WTC11 (cell line): ENCODE measurements around the gene LTBP4. TPM values are rescaled to one million over a fixed set of nuclear protein-coding genes. Genes with fewer than 3 reads are reported as not detected.

Experiments
- ATAC-seq: fragments of 200-7000 bp; cut with Tn5 transposase; 2 replicates; pipeline ENCODE4 v1.10.0; 2021; ENCODE audit warnings: mild to moderate bottlenecking, moderate library complexity
- CTCF ChIA-PET: fragments of 300-600 bp; sonication (Branson Sonifier 250); formaldehyde crosslinking; loops from one replicate; lab custom pipeline; 2021; ENCODE audit warnings: antibody characterized with exemption; lab: Charles Lee
- POLR2A ChIA-PET: fragments of 350-600 bp; sonication (Branson Sonifier 250); formaldehyde crosslinking; loops from one replicate; lab custom pipeline; 2021; ENCODE audit warnings: antibody characterized with exemption; lab: Charles Lee
- DNase-seq: peaks from one replicate; pipeline ENCODE4 v3.0.0; 2021; ENCODE audit warnings: low spot score
- H3K27ac Mint-ChIP-seq: 2 replicates; pipeline ENCODE4 v1.8.0; 2021; ENCODE audit warnings: mixed read lengths
- H3K27me3 Mint-ChIP-seq: 2 replicates; pipeline ENCODE4 v1.8.0; 2021; ENCODE audit warnings: low read depth, mild to moderate bottlenecking, moderate library complexity, mixed read lengths
- H3K36me3 Mint-ChIP-seq: 2 replicates; pipeline ENCODE4 v1.8.0; 2021; ENCODE audit warnings: mixed read lengths
- H3K4me1 Mint-ChIP-seq: 2 replicates; pipeline ENCODE4 v1.8.0; 2022; ENCODE audit warnings: mixed read lengths
- H3K4me3 Mint-ChIP-seq: 2 replicates; pipeline ENCODE4 v1.8.0; 2021; ENCODE audit warnings: mild to moderate bottlenecking, moderate library complexity, mixed read lengths
- H3K9me3 Mint-ChIP-seq: 2 replicates; pipeline ENCODE4 v1.8.0; 2021; ENCODE audit warnings: mixed read lengths
- ATF1 ChIP-seq: sonication (generic); formaldehyde crosslinking; IDR thresholded peaks from 2 replicates; pipeline ENCODE4 v1.8.1; 2023; ENCODE audit warnings: mild to moderate bottlenecking, moderate library complexity, missing genetic modification reagents
- ATF6 ChIP-seq: sonication (generic); formaldehyde crosslinking; IDR thresholded peaks from 2 replicates; pipeline ENCODE4 v1.8.1; 2023; ENCODE audit warnings: mild to moderate bottlenecking, missing genetic modification reagents
- ELF4 ChIP-seq: sonication (generic); formaldehyde crosslinking; IDR thresholded peaks from 2 replicates; pipeline ENCODE4 v1.8.1; 2022; ENCODE audit warnings: low read depth, mild to moderate bottlenecking, moderate library complexity, missing genetic modification reagents
- FOXK1 ChIP-seq: sonication (generic); formaldehyde crosslinking; IDR thresholded peaks from 2 replicates; pipeline ENCODE4 v1.8.0; 2022; ENCODE audit warnings: mild to moderate bottlenecking, moderate library complexity, missing genetic modification reagents
- GABPB1 ChIP-seq: sonication (generic); formaldehyde crosslinking; IDR thresholded peaks from 2 replicates; pipeline ENCODE4 v1.8.1; 2023; ENCODE audit warnings: mild to moderate bottlenecking, missing genetic modification reagents
- HMGXB4 ChIP-seq: sonication (generic); formaldehyde crosslinking; IDR thresholded peaks from 2 replicates; pipeline ENCODE4 v1.8.1; 2023; ENCODE audit warnings: mild to moderate bottlenecking, moderate library complexity, missing genetic modification reagents
- KAT7 ChIP-seq: sonication (generic); formaldehyde crosslinking; IDR thresholded peaks from 2 replicates; pipeline ENCODE4 v1.8.1; 2023; ENCODE audit warnings: missing genetic modification reagents, mild to moderate bottlenecking, borderline replicate concordance
- MYBL2 ChIP-seq: sonication (generic); formaldehyde crosslinking; IDR thresholded peaks from 2 replicates; pipeline ENCODE4 v1.8.1; 2023; ENCODE audit warnings: mild to moderate bottlenecking, moderate library complexity, missing genetic modification reagents
- RELA ChIP-seq: sonication (generic); formaldehyde crosslinking; IDR thresholded peaks from 2 replicates; pipeline ENCODE4 v1.8.1; 2022; ENCODE audit warnings: missing genetic modification reagents, mild to moderate bottlenecking, borderline replicate concordance
- SMAD4 ChIP-seq: sonication (generic); formaldehyde crosslinking; IDR thresholded peaks from 2 replicates; pipeline ENCODE4 v1.8.0; 2022; ENCODE audit warnings: mild to moderate bottlenecking, missing genetic modification reagents
- SOX15 ChIP-seq: fragments of 250-450 bp; sonication (Bioruptor Pico); IDR thresholded peaks from 2 replicates; pipeline ENCODE4 v1.9.0; 2021; ENCODE audit warnings: mild to moderate bottlenecking
- SP1 ChIP-seq: sonication (generic); formaldehyde crosslinking; conservative IDR thresholded peaks from 2 replicates; pipeline ENCODE4 v1.8.1; 2022; ENCODE audit warnings: missing genetic modification reagents
- TP53 ChIP-seq: sonication (generic); formaldehyde crosslinking; IDR thresholded peaks from 2 replicates; pipeline ENCODE4 v1.8.1; 2023; ENCODE audit warnings: mild to moderate bottlenecking, missing genetic modification reagents
- ZBTB21 ChIP-seq: sonication (generic); formaldehyde crosslinking; IDR thresholded peaks from 2 replicates; pipeline ENCODE4 v1.8.1; 2023; ENCODE audit warnings: mild to moderate bottlenecking, missing genetic modification reagents, borderline replicate concordance
- ZNF138 ChIP-seq: sonication (generic); formaldehyde crosslinking; conservative IDR thresholded peaks from 2 replicates; pipeline ENCODE4 v1.8.1; 2022; ENCODE audit warnings: mild to moderate bottlenecking, moderate library complexity, missing genetic modification reagents
- ZNF317 ChIP-seq: sonication (generic); formaldehyde crosslinking; IDR thresholded peaks from 2 replicates; pipeline ENCODE4 v1.8.1; 2023; ENCODE audit warnings: low read depth, mild to moderate bottlenecking, moderate library complexity, missing genetic modification reagents, borderline replicate concordance
- ZNF396 ChIP-seq: fragments of 250-450 bp; sonication (Bioruptor Pico); IDR thresholded peaks from 2 replicates; pipeline ENCODE4 v1.8.0; 2021; ENCODE audit warnings: mild to moderate bottlenecking, moderate library complexity, borderline replicate concordance
- ZNF416 ChIP-seq: fragments of 250-450 bp; sonication (Bioruptor Pico); IDR thresholded peaks from 2 replicates; pipeline ENCODE4 v1.9.0; 2021; ENCODE audit warnings: mild to moderate bottlenecking, inconsistent platforms
- total RNA-seq: library from RNA; stranded (reverse); gene quantifications from 3 replicates; pipeline ENCODE4 v1.2.3, GENCODE V29; 2021
- TF ChIP-seq, protein P1 (sequence below): sonication (generic); formaldehyde crosslinking; IDR thresholded peaks from 2 replicates; pipeline ENCODE4 v1.8.1; 2023; ENCODE audit warnings: mild to moderate bottlenecking, missing genetic modification reagents, moderate library complexity
- TF ChIP-seq, protein P2 (sequence below): sonication (generic); formaldehyde crosslinking; IDR thresholded peaks from 2 replicates; pipeline ENCODE4 v1.8.1; 2022; ENCODE audit warnings: mild to moderate bottlenecking, moderate library complexity, missing genetic modification reagents
- TF ChIP-seq, protein P3 (sequence below): sonication (generic); formaldehyde crosslinking; IDR thresholded peaks from 2 replicates; pipeline ENCODE4 v1.8.0; 2022; ENCODE audit warnings: mild to moderate bottlenecking, missing genetic modification reagents
- TF ChIP-seq, protein P4 (sequence below): sonication (generic); formaldehyde crosslinking; IDR thresholded peaks from 2 replicates; pipeline ENCODE4 v1.8.0; 2022; ENCODE audit warnings: mild to moderate bottlenecking, missing genetic modification reagents
- TF ChIP-seq, protein P5 (sequence below): sonication (generic); formaldehyde crosslinking; IDR thresholded peaks from 2 replicates; pipeline ENCODE4 v1.8.1; 2023; ENCODE audit warnings: mild to moderate bottlenecking, missing genetic modification reagents, moderate library complexity
- TF ChIP-seq, protein P6 (sequence below): sonication (generic); formaldehyde crosslinking; IDR thresholded peaks from 2 replicates; pipeline ENCODE4 v1.8.0; 2022; ENCODE audit warnings: mild to moderate bottlenecking, missing genetic modification reagents

Gene LTBP4
- total RNA-seq, 1 experiment from 2014 or later: 125 TPM

DNA sequence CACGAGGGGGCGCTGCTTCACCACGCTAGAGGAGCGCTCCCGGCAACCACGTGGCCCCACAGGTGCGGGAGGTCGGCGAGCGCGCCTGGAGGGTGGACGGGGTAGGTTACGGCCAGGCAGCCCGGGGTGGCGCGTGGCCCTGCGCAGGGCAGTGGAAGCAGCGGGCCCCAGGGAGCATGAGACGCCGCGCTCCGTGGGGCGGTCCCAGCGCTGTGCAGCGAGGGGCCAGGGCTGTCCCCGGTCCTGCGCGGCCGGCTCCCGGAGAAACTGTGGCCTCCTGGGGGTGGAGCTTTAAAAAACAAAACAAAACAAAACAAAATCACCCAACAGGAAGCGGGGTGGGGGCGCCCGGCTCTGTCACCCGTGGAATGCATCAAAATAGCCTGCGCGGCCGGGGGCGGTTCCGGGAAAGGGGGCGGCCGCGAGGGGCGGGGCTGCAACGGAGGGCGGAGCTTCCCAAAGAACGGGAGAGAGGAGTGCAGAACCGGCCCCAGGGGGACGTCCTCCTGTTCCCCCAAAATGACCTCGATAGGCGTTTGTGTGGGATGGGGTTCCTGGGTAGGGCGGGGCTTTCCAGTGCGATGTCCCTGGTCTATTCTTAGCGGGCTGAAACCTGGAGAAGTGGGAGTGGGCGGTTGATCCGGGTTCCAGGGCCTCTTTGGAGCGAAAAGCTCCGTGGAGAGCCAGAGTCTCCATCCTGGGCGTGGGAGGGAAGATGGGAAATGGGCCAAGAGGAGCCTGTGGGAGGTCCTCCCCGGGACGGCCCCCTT is 61.9 kb downstream of the LTBP4 start (continued):
- TF ChIP-seq RELA (CRISPR knock-in tag) (0 out of 2 replicates have a peak, but pooled peaks have one; percentile 33), ZNF416 (no peak), SP1 (CRISPR knock-in tag) (peak; percentile 70), ZNF317 (CRISPR knock-in tag) (no peak), SMAD4 (CRISPR knock-in tag) (no peak), KAT7 (CRISPR knock-in tag) (no peak), MYBL2 (CRISPR knock-in tag) (peak; percentile 81; the same call in 1 of the 2 replicates), ATF1 (CRISPR knock-in tag) (peak; percentile 75; the same call in 1 of the 2 replicates), ZNF138 (CRISPR knock-in tag) (0 out of 2 replicates have a peak, but pooled peaks have one; percentile 63), TP53 (CRISPR knock-in tag) (0 out of 2 replicates have a peak, but pooled peaks have one; percentile 41), HMGXB4 (CRISPR knock-in tag) (peak; percentile 99), ELF4 (0 out of 2 replicates have a peak, but pooled peaks have one; percentile 68), GABPB1 (CRISPR knock-in tag) (peak; percentile 64)
- TF ChIP-seq, protein P1, sequence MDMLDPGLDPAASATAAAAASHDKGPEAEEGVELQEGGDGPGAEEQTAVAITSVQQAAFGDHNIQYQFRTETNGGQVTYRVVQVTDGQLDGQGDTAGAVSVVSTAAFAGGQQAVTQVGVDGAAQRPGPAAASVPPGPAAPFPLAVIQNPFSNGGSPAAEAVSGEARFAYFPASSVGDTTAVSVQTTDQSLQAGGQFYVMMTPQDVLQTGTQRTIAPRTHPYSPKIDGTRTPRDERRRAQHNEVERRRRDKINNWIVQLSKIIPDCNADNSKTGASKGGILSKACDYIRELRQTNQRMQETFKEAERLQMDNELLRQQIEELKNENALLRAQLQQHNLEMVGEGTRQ (CRISPR knock-in tag): peak; percentile 95
- TF ChIP-seq, protein P2, sequence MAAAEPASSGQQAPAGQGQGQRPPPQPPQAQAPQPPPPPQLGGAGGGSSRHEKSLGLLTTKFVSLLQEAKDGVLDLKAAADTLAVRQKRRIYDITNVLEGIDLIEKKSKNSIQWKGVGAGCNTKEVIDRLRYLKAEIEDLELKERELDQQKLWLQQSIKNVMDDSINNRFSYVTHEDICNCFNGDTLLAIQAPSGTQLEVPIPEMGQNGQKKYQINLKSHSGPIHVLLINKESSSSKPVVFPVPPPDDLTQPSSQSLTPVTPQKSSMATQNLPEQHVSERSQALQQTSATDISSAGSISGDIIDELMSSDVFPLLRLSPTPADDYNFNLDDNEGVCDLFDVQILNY (CRISPR knock-in tag): peak; percentile 82
- TF ChIP-seq, protein P3, sequence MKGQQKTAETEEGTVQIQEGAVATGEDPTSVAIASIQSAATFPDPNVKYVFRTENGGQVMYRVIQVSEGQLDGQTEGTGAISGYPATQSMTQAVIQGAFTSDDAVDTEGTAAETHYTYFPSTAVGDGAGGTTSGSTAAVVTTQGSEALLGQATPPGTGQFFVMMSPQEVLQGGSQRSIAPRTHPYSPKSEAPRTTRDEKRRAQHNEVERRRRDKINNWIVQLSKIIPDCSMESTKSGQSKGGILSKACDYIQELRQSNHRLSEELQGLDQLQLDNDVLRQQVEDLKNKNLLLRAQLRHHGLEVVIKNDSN: peak; percentile 96
- TF ChIP-seq, protein P4, sequence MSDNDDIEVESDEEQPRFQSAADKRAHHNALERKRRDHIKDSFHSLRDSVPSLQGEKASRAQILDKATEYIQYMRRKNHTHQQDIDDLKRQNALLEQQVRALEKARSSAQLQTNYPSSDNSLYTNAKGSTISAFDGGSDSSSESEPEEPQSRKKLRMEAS: peak; percentile 97

GRCh38 chr19:40663695-40664692 is 62.8 kb downstream of the LTBP4 start:
- Mint-ChIP-seq H3K9me3 (no peaks in the 10 kb centered on the region), H3K4me3 (peak overlapping the region; percentile 80), H3K36me3 (peaks cover 3% of the 10 kb centered on the region; the same call in 1 of the 2 replicates), H3K4me1 (peaks cover 2% of the 10 kb centered on the region; the same call in 1 of the 2 replicates), H3K27me3 (peaks cover 18% of the 10 kb centered on the region), H3K27ac (no peak overlapping the region)
- DNase-seq (no peak), ATAC-seq (peak; percentile 16; the same call in 1 of the 2 replicates)
- ChIA-PET CTCF (interaction anchor here (0.6 to 3.9 kb wide), 39 partner anchors 11 to 899 kb away, joined by 3 to 55 read pairs (median 5); partner anchors contain the start of genes ACTMAP, BLVRB, COQ8B and EGLN2), POLR2A (interaction anchor here (0.8 to 2.3 kb wide), 6 partner anchors 27 to 114 kb away, joined by 3 to 8 read pairs (median 4); partner anchors contain the start of genes ACTMAP, COQ8B, ITPKC and NUMBL)
- TF ChIP-seq SOX15 (CRISPR knock-in tag) (no peak), FOXK1 (no peak), ZNF396 (no peak), ZBTB21 (CRISPR knock-in tag) (no peak), ATF6 (CRISPR knock-in tag) (no peak)
- TF ChIP-seq, protein P5, sequence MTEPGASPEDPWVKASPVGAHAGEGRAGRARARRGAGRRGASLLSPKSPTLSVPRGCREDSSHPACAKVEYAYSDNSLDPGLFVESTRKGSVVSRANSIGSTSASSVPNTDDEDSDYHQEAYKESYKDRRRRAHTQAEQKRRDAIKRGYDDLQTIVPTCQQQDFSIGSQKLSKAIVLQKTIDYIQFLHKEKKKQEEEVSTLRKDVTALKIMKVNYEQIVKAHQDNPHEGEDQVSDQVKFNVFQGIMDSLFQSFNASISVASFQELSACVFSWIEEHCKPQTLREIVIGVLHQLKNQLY (CRISPR knock-in tag): no peak
- TF ChIP-seq, protein P6, sequence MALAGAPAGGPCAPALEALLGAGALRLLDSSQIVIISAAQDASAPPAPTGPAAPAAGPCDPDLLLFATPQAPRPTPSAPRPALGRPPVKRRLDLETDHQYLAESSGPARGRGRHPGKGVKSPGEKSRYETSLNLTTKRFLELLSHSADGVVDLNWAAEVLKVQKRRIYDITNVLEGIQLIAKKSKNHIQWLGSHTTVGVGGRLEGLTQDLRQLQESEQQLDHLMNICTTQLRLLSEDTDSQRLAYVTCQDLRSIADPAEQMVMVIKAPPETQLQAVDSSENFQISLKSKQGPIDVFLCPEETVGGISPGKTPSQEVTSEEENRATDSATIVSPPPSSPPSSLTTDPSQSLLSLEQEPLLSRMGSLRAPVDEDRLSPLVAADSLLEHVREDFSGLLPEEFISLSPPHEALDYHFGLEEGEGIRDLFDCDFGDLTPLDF: no peak
